ENCODE results near the gene SQSTM1. TPM values are rescaled to one million over a fixed set of nuclear protein-coding genes. Genes with fewer than 3 reads are reported as not detected.

The SQSTM1 gene
- total RNA-seq, 1 experiment from 2014 or later: 612 TPM

DNA sequence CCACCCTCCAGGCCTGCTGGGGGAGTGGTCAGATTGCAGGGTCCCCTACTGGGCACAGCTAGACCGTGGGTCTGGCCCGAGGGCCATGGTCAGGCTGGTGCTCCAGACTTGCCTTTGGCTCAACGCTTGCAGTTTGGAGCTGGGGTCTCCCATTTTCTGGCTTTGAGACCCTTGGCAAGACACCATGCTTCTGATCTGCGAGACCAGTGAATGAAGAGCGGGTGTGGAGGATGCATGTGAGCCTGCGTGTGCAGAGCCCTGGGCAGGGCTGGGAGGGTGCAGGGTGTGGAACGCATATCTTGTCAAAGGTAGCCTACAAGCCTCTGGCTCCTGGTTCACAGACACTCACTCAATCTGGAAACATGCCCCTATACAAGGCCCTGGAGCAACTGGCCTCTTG, 44.0 kb downstream of the SQSTM1 start:
- Mint-ChIP-seq H3K27ac (ENCODE audit: low read depth, unreplicated experiment) (peak overlapping the region; percentile 51), H3K9me3 (ENCODE audit: unreplicated experiment) (no peaks in the 10 kb centered on the region), H3K4me1 (ENCODE audit: insufficient read depth, unreplicated experiment) (peaks cover 17% of the 10 kb centered on the region), H3K36me3 (ENCODE audit: insufficient read depth, unreplicated experiment) (peaks cover 70% of the 10 kb centered on the region), H3K27me3 (ENCODE audit: insufficient read depth, unreplicated experiment) (no peaks in the 10 kb centered on the region), H3K4me3 (ENCODE audit: unreplicated experiment) (no peak overlapping the region)
- ChIA-PET CTCF (no interaction called here), POLR2A (interaction anchor here (0.7 to 0.8 kb wide), 2 partner anchors 39 to 67 kb away, joined by 3 read pairs; no protein-coding TSS in a partner anchor)
- intact Hi-C loops (cut with micrococcal nuclease): no loop called here
- no TSS peak for BruUV-seq (replicated peaks)
- DNase-seq (ENCODE audit: unreplicated experiment): no peak
- TF ChIP-seq, protein P1, sequence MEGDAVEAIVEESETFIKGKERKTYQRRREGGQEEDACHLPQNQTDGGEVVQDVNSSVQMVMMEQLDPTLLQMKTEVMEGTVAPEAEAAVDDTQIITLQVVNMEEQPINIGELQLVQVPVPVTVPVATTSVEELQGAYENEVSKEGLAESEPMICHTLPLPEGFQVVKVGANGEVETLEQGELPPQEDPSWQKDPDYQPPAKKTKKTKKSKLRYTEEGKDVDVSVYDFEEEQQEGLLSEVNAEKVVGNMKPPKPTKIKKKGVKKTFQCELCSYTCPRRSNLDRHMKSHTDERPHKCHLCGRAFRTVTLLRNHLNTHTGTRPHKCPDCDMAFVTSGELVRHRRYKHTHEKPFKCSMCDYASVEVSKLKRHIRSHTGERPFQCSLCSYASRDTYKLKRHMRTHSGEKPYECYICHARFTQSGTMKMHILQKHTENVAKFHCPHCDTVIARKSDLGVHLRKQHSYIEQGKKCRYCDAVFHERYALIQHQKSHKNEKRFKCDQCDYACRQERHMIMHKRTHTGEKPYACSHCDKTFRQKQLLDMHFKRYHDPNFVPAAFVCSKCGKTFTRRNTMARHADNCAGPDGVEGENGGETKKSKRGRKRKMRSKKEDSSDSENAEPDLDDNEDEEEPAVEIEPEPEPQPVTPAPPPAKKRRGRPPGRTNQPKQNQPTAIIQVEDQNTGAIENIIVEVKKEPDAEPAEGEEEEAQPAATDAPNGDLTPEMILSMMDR (IDR thresholded peaks at IDR 0.05; ENCODE audit: unreplicated experiment): no peak

DNA sequence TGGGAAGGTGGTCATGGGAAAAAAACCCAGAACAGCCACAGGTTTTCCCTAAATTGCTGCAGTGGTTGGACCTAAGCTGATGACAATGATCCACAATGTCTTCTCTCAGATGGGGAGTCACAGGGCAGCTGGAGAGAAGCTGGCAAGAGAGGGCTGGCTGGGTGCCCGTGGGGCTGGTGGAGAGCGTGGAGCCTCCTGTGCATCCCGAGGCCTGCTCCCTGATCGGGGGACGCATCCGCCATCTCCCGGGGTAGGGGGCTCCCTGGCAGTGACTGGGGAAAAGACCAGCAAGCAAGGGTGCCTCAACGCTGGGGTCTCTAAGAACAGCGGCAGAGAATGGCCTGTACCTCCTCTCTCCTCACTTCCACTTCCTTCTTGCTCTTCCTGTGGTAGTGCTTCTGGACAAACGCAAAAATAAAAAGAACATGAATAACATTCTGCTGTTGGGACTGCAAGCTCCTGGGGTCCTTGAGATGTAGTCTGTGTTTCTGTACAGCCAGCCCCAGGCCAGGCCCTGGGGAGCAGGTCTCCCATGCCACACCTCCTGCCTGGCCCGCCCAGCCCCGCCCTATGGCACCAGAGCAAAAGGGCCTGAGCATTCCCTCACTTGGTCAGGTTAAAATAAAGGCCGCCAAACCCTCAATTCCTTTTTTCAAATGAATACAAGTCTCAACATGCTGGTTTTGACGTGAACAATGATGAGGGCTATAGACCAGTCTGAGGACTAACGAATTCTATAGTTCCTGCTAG, 45.0 kb downstream of the SQSTM1 start:
- TF ChIP-seq, protein P1 (IDR thresholded peaks at IDR 0.05; ENCODE audit: unreplicated experiment): no peak
- POLR2A ChIA-PET: interaction anchor here (0.8 kb wide), 1 partner anchor 67 kb away, joined by 3 read pairs; no protein-coding TSS in a partner anchor
- DNase-seq (ENCODE audit: unreplicated experiment): peak; percentile 32
- Mint-ChIP-seq H3K4me3 (ENCODE audit: unreplicated experiment) (no peak overlapping the region), H3K36me3 (ENCODE audit: insufficient read depth, unreplicated experiment) (peaks cover 80% of the 10 kb centered on the region), H3K27ac (ENCODE audit: low read depth, unreplicated experiment) (peak overlapping the region; percentile 51), H3K4me1 (ENCODE audit: insufficient read depth, unreplicated experiment) (peaks cover 7% of the 10 kb centered on the region), H3K27me3 (ENCODE audit: insufficient read depth, unreplicated experiment) (no peaks in the 10 kb centered on the region), H3K9me3 (ENCODE audit: unreplicated experiment) (no peaks in the 10 kb centered on the region)
- BruUV-seq (replicated peaks): no TSS peak
- intact Hi-C loops (cut with micrococcal nuclease): no loop called here
- CTCF ChIA-PET: interaction anchor here (0.7 kb wide), 1 partner anchor 9 kb away, joined by 3 read pairs; no protein-coding TSS in a partner anchor

DNA sequence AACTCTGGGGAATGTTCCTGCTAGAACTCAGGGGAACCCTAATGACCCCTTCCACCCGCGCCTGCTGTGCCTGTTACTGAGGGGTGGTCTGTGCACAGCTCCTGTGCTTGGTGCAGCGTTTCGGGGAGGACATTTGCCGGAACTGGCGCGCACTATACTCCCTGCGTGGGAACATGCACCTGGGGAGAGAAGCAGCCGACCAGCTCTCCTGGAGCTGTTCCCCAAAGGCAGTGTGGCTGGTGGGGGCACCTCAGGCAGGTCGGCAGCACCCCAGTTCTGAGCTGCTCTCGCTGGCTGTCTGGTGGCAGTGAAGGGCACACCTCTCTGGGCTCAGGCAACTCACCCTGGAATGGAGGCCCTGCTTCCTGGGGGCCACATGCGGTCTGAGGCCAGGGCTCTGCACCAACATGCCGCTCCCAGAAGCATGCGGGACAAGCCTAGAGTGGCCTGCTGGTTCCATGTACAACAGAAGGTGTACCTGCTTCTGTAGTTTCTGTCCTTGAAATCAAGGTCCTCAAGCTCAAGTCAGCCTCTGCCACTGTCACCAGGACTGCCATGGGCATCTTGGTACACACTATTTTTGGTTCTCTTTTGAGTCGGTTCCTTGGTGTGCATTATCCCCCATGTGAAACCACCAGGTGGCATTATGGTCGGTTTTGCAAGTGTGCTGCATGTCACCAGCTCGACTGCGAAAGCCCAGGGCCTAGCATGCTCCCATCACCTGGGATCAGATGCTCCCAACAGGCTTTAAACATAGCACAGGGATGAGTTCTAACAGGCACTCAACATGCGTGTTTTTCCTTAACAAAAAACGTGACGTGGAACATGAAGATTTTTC, 45.8 kb downstream of the SQSTM1 start:
- no peak overlapping the region for H3K4me3 Mint-ChIP-seq (ENCODE audit: unreplicated experiment)
- peaks cover 88% of the 10 kb centered on the region for H3K36me3 Mint-ChIP-seq (ENCODE audit: insufficient read depth, unreplicated experiment)
- H3K27me3 Mint-ChIP-seq (ENCODE audit: insufficient read depth, unreplicated experiment): no peaks in the 10 kb centered on the region
- ChIA-PET CTCF (interaction anchor here (0.5 to 0.6 kb wide), 2 partner anchors 108 to 219 kb away, joined by 3 to 4 read pairs; no protein-coding TSS in a partner anchor), POLR2A (interaction anchor here (0.9 to 1.0 kb wide), 2 partner anchors 11 to 17 kb away, joined by 3 to 4 read pairs; no protein-coding TSS in a partner anchor)
- H3K27ac Mint-ChIP-seq (ENCODE audit: low read depth, unreplicated experiment): no peak overlapping the region
- peaks cover 7% of the 10 kb centered on the region for H3K4me1 Mint-ChIP-seq (ENCODE audit: insufficient read depth, unreplicated experiment)
- TF ChIP-seq, protein P1 (IDR thresholded peaks at IDR 0.05; ENCODE audit: unreplicated experiment): no peak
- no TSS peak for BruUV-seq (replicated peaks)
- intact Hi-C loops (cut with micrococcal nuclease): no loop called here
- DNase-seq (ENCODE audit: unreplicated experiment): no peak
- no peaks in the 10 kb centered on the region for H3K9me3 Mint-ChIP-seq (ENCODE audit: unreplicated experiment)

DNA sequence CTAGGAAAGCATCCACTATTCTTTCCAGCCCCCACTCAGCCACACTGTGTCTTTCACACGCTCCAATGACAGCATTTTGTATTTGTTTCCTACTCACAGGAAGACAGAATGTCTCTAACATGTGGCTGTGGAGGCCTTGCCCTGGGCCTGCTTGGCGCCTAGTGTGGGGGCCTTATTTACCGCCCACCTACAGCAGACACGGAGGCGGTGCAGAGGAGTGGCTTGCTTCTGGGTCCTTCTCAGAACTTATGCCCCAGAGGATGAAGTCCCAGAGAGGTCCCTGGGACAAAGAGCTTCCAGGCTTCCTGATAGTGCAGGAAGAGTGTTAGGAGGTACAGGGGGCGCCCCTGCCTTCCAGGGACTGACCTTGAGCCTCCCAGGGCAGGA, 46.4 kb downstream of the SQSTM1 start:
- Mint-ChIP-seq H3K4me3 (ENCODE audit: unreplicated experiment) (no peak overlapping the region), H3K27me3 (ENCODE audit: insufficient read depth, unreplicated experiment) (no peaks in the 10 kb centered on the region), H3K4me1 (ENCODE audit: insufficient read depth, unreplicated experiment) (peaks cover 7% of the 10 kb centered on the region), H3K36me3 (ENCODE audit: insufficient read depth, unreplicated experiment) (peaks cover 91% of the 10 kb centered on the region), H3K9me3 (ENCODE audit: unreplicated experiment) (no peaks in the 10 kb centered on the region), H3K27ac (ENCODE audit: low read depth, unreplicated experiment) (no peak overlapping the region)
- TF ChIP-seq, protein P1 (IDR thresholded peaks at IDR 0.05; ENCODE audit: unreplicated experiment): no peak
- CTCF ChIA-PET: no interaction called here
- intact Hi-C loops (cut with micrococcal nuclease): no loop called here
- no peak for DNase-seq (ENCODE audit: unreplicated experiment)
- POLR2A ChIA-PET: interaction anchor here (0.9 to 1.0 kb wide), 2 partner anchors 10 to 16 kb away, joined by 3 to 4 read pairs; no protein-coding TSS in a partner anchor
- BruUV-seq (replicated peaks): no TSS peak

All from MCF 10A (cell line).